Measurements from ENCODE around the gene NRDC. TPM values are rescaled to one million over a fixed set of nuclear protein-coding genes. Genes with fewer than 3 reads are reported as not detected.

NRDC gene
- total and polyA plus RNA-seq, 2 of the 8 experiments (the other 6 are each of a cell fraction or from before 2014, with no cell fraction given), result 70.2 to 182 TPM

DNA sequence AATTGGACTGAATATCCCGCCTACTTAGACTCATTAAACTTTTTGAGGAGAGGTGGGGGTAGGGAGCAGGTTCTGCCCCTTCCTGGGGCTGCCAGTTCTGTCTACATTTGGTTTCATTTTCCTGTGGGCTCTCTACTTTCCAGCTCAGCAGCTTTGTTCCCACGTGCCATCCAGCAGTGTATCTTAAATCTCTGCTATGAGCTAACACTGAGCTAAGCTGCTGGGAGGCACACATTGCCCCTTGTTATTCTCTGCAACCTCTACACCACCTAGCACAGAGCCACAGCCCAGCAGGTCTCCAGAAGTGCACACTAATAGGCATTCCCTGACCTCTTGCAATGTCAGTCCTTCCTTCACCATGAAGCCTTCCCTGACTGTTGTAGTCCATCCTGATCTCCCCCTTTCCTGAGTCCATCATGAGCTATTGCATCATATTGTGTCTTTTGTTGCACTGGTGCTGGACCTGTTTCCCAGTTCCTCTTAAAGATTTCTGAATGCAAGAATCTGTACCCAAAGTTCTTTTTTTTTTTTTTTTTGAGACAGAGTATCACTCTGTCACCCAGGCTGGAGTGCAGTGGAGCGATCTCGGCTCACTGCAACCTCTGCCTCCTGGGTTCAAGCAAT is 28.7 kb upstream of the NRDC start:
- no peak overlapping the region for H3K9ac ChIP-seq (replicated peaks in 1 of 4; ENCODE audit: extremely low read depth in 1 of 4, low read depth in 3 of 4, low read length in 3 of 4)
- H3K23ac ChIP-seq (ENCODE audit: insufficient read length), result no peak overlapping the region
- no peaks in the 10 kb centered on the region for H3K27me3 ChIP-seq (replicated peaks in 1 of 4; ENCODE audit: control insufficient read depth in 3 of 4, extremely low read depth in 1 of 4, insufficient read depth in 3 of 4, low read length in 3 of 4)
- no peak overlapping the region for H3K14ac ChIP-seq (ENCODE audit: insufficient read length)
- no peak overlapping the region for H2AK5ac ChIP-seq (ENCODE audit: low read depth, low read length)
- no peaks in the 10 kb centered on the region for H4K20me1 ChIP-seq (replicated peaks in 1 of 2; ENCODE audit: control insufficient read depth in 1 of 2, insufficient read depth in 2 of 2, low read length in 2 of 2)
- no peak overlapping the region for H3K4me2 ChIP-seq (ENCODE audit: insufficient read depth in 1 of 2, low read depth in 2 of 2, low read length in 2 of 2)
- H2BK20ac ChIP-seq (ENCODE audit: low read length), result no peak overlapping the region
- H4K5ac ChIP-seq (ENCODE audit: insufficient read length, low read depth, low read length), result no peak overlapping the region
- H2BK15ac ChIP-seq (ENCODE audit: low read length), result no peak overlapping the region
- TF ChIP-seq CEBPB (IDR thresholded peaks at IDR 0.05; ENCODE audit: low read depth, low read length) (peak; percentile 57; the same call in 1 of the 2 replicates), KDM4A (IDR thresholded peaks at IDR 0.05; ENCODE audit: low read depth, low read length, severe bottlenecking) (no peak), POLR2AphosphoS5 (IDR thresholded peaks at IDR 0.05; ENCODE audit: low read depth, low read length) (peak; percentile 32; the same call in 1 of the 2 replicates)
- peaks cover 2 to 16% (median 8%) of the 10 kb centered on the region in 4 experiments; a peak in 4 of 7 replicates for H3K4me1 ChIP-seq (replicated peaks in 1 of 4; ENCODE audit: control insufficient read depth in 3 of 4, insufficient read depth in 4 of 4, low read length in 3 of 4)
- ChIA-PET CTCF (ENCODE audit: partially characterized antibody) (interaction anchor here (0.7 to 3.5 kb wide), 4 partner anchors 10 to 95 kb away, joined by 3 to 18 read pairs (median 4); no protein-coding TSS in a partner anchor), POLR2A (ENCODE audit: partially characterized antibody) (interaction anchor here (0.7 to 1.1 kb wide), 2 partner anchors 10 to 12 kb away, joined by 3 to 5 read pairs; no protein-coding TSS in a partner anchor)
- H4K8ac ChIP-seq (ENCODE audit: extremely low read depth, insufficient read depth, low read length), result no peak overlapping the region
- peak overlapping the region; percentile 62; the same call in 1 of the 2 replicates for H2BK5ac ChIP-seq (ENCODE audit: low read depth, low read length)
- FAIRE-seq, result no peak
- peaks cover 0 to 10% (median 0%) of the 10 kb centered on the region in 4 experiments; a peak in 2 of 8 replicates for H3K36me3 ChIP-seq (ENCODE audit: control insufficient read depth in 2 of 4, insufficient read depth in 4 of 4, low read length in 3 of 4)
- no peak overlapping the region for H3K27ac ChIP-seq (ENCODE audit: low read depth, low read length)
- H4K91ac ChIP-seq (replicated peaks; ENCODE audit: insufficient read length, low read length), result no peak overlapping the region
- 70% methylated on average over 2 of the region's 4 CpGs; no CpG with 5 or more reads in 1 of the 2 experiments for WGBS, 2 experiments (ENCODE audit: extremely low coverage in 1 of 2, insufficient coverage in 1 of 2, insufficient read length in 1 of 2, insufficient replicate concordance in 2 of 2, low coverage in 1 of 2, low lambda C conversion rate in 2 of 2, missing lambda C conversion rate in 1 of 2)
- no peak overlapping the region for H2AFZ ChIP-seq (ENCODE audit: low read length)
- no peak overlapping the region for H3K56ac ChIP-seq (replicated peaks; ENCODE audit: insufficient read length, low read depth, low read length)
- no peak overlapping the region for H3K4ac ChIP-seq (replicated peaks; ENCODE audit: insufficient read length, low read depth, low read length)
- H3K79me2 ChIP-seq (ENCODE audit: control insufficient read depth in 1 of 2, insufficient read depth in 2 of 2, low read length in 2 of 2), result no peaks in the 10 kb centered on the region
- H3K23me2 ChIP-seq (ENCODE audit: low read depth, low read length), result peaks cover 2% of the 10 kb centered on the region; the same call in 1 of the 2 replicates
- no peak overlapping the region for H3K4me3 ChIP-seq (ENCODE audit: extremely low read depth in 1 of 4, insufficient read depth in 2 of 4, low read depth in 3 of 4, low read length in 4 of 4)
- H3K79me1 ChIP-seq (ENCODE audit: low read depth, low read length), result no peaks in the 10 kb centered on the region
- no peak overlapping the region for H3K18ac ChIP-seq (ENCODE audit: extremely low read depth, low read length)
- H2BK12ac ChIP-seq (ENCODE audit: low read depth, low read length), result no peak overlapping the region
- no peak overlapping the region for H2BK120ac ChIP-seq (replicated peaks; ENCODE audit: low read depth, low read length)
- no peak for DNase-seq (ENCODE audit: low read depth in 1 of 2, low spot score in 2 of 2)
- no peaks in the 10 kb centered on the region; a peak in 1 of 4 replicates for H3K9me3 ChIP-seq (ENCODE audit: insufficient read depth in 2 of 2, low read depth in 1 of 2, low read length in 1 of 2)

Measured in H1 (cell line).